Stimulated activated CD4-positive, alpha-beta T cell treated with anti-CD3 and anti-CD28 coated beads, Interleukin-15, amount 100 ng/mL, for 24 hours (primary cell): ENCODE results near the gene CCDC134.
A peak's percentile ranks its signal among the peaks of the same experiment; 100 is the strongest.
"Not testable (repeated sequence)": the region's sequence is repeated elsewhere in the genome, so short reads cannot be mapped to it uniquely, and the experiment has no call there.

Experiments used
- DNase-seq: peaks from one replicate; pipeline ENCODE4 v3.0.0-alpha.2; 2020

CCDC134 gene

GRCh38 chr22:41846268-41846987, 45.9 kb downstream of the CCDC134 start:
- DNase-seq, result no peak

- no peak for DNase-seq
These were observed 46.8 kb downstream of the CCDC134 start for GRCh38 chr22:41847300-41847699.

DNA sequence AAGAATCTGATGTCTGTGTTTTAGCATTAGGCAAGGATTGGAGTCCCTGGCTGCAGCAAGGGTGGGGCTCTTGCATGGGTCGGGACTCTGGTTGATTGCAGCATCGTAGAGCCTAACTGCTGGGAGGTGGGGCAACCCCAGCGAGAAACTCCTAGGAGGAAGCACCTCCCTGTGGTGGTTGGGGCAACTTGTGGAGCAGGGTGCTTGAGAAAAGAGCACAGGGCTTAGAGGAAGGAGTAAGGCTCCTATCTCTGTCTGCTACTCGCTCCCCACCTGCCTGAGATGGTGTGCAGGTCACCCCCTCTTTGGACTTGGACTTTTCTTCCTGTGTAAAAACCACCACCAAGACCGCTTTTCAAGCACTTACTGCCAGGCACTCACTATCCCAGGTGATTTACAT, 48.0 kb downstream of the CCDC134 start:
- DNase-seq, result no peak

DNA sequence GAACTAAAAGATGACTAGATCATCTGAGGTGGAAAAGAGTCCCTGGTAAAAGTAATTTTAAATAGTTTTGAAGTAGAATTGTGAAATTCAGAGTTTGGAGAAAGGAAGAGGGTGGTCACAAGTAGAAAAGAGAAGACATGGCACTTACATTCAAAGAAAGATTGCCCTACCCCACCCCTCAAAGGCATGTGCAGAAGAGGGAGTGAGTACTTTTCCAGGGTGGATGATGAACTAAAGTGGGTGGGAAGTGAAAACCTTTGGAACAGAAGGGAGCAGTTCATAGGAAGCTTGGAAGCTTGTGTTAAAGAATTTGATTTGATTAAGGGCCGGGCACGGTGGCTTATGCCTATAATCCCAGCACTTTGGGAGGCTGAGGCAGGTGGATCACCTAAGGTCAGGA, 56.0 kb downstream of the CCDC134 start:
- DNase-seq, result no peak

GRCh38 chr22:41857155-41857859, 56.8 kb downstream of the CCDC134 start:
- peak; percentile 89 for DNase-seq

GRCh38 chr22:41857860-41858199, 57.4 kb downstream of the CCDC134 start:
- DNase-seq, result no peak

GRCh38 chr22:41862160-41862529, 61.7 kb downstream of the CCDC134 start:
- peak; percentile 59 for DNase-seq

DNA sequence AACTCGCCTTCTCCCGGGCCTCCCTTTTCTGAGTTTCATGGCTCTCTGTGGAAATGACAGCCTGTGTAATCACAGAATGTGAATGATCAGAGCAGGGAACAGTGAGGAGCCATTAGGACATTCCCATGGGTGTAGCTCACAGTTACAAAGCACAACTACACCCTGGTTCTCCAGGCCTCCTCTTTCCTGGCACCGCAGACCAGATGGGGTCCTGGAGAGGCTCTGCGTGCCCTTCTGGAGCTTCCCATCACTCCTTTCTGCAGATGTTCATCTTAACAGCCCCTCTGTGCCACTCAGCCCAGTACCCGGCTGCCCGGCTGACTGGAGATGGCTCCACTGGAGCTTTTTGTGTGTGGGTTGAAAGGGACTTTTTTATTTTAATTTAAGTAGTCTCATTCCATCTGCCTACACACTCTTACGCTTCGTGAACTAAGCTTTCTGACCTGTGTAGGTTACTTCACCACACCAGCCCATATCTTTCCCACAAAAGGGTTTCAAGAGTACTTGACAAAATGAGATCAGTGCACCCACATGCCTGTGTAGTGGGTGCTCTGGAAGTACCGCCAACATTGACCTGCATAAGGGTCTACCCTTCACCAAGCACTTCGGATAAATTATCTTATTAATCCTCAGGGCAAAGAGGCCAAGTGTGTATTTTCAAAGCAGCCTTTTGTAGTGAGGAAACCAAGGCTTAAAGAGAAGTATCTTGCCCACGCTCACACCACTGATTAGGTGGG, 62.2 kb downstream of the CCDC134 start:
- DNase-seq, result peak; percentile 75

GRCh38 chr22:41863472-41863871, 63.0 kb downstream of the CCDC134 start:
- no peak for DNase-seq

- no peak for DNase-seq
These were observed 68.1 kb downstream of the CCDC134 start for GRCh38 chr22:41868556-41868955.

GRCh38 chr22:41870081-41870480, 69.6 kb downstream of the CCDC134 start:
- DNase-seq, result not testable (repeated sequence)

- no peak for DNase-seq
These were observed 70.3 kb downstream of the CCDC134 start for GRCh38 chr22:41870786-41871185.

- DNase-seq, result peak; percentile 53
These were observed 72.9 kb downstream of the CCDC134 start for GRCh38 chr22:41873391-41873790.

GRCh38 chr22:41874090-41874489, 73.6 kb downstream of the CCDC134 start:
- DNase-seq, result no peak

DNA sequence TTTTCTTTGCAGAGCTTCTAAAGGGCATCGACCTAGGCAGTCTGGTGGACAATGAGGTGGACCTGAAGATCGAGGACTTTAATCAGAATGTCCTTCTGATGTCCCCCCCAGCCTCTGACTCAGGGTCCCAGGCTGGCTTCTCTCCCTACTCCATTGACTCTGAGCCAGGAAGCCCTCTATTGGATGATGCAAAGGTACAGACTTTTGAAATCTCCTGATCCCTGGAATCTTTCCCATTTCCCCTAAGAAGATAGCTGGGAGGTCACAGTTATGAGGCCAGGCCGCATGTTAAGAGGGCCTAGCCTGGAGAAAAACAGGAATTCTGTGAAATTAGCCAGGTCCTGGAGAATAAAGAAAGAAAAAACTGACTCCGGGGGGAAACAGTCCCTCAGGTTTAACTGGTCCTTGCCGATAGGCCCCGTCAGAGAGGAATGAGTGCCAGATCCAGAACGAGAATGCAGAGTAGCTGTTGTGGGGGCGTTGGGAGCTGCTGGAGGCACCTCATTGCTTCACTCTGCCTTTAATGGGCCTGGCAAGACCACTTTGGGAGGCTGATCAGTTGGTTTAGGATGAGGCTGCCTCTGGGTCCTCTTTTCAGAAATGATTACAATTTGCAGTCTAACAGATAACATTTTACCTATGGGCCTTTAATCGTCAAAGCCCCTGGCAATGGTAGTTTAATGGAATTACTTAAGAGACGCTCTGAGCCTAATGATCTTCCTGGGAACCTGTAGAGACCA, 75.2 kb downstream of the CCDC134 start:
- DNase-seq, result no peak
